Nucleus accumbens (tissue), 56 donors: ENCODE measurements around the gene RPS15.
"Not testable (repeated sequence)": the region's sequence is repeated elsewhere in the genome, so short reads cannot be mapped to it uniquely, and the experiment has no call there.

Experiments
- DNase-seq, 56 donors: peaks; one replicate each; lab custom pipeline; 2025; lab: John Stamatoyannopoulos, UW

RPS15 gene

GRCh38 chr19:1431759-1432506 is 6.3 kb upstream of the RPS15 start:
- no peak for DNase-seq

DNA sequence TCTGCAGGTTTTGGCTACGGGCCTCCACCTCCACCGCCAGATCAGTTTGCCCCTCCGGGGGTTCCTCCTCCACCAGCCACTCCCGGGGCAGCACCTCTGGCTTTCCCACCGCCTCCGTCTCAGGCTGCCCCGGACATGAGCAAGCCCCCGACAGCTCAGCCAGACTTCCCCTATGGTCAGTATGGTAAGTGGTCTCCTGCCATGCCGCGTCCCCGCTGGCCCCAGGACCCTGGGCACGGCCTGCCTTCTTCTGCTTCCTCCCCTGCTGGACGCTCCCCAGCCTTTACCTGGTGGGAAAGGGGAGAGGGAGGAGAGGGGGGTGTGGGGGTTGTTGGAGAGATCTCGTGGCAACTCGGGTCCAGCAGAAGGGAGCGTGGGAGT is 5.7 kb upstream of the RPS15 start:
- DNase-seq = no peak

- no peak for DNase-seq
Observed at GRCh38 chr19:1433119-1434039, 4.8 kb upstream of the RPS15 start.

- no peak for DNase-seq
Observed at GRCh38 chr19:1434040-1434366, 4.2 kb upstream of the RPS15 start.

DNA sequence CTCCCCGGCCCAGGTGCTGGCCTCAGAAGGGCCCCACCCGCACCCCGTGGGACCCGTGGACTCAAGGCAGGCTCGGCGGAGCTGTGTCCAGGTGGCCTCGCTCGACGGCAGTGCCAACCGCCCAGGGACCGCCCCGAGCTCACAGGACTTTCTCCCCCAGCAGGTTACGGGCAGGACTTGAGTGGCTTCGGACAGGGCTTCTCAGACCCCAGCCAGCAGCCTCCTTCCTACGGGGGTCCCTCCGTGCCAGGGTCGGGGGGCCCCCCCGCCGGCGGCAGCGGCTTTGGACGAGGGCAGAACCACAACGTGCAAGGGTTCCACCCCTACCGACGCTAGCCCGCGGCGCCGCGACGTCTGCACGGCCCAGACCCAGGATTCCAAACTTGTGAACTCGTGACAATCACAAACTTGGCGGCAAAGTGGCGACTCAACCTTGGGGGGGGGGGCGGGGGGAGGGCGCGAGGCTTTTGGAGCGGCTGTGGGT is 3.6 kb upstream of the RPS15 start:
- no peak for DNase-seq

DNA sequence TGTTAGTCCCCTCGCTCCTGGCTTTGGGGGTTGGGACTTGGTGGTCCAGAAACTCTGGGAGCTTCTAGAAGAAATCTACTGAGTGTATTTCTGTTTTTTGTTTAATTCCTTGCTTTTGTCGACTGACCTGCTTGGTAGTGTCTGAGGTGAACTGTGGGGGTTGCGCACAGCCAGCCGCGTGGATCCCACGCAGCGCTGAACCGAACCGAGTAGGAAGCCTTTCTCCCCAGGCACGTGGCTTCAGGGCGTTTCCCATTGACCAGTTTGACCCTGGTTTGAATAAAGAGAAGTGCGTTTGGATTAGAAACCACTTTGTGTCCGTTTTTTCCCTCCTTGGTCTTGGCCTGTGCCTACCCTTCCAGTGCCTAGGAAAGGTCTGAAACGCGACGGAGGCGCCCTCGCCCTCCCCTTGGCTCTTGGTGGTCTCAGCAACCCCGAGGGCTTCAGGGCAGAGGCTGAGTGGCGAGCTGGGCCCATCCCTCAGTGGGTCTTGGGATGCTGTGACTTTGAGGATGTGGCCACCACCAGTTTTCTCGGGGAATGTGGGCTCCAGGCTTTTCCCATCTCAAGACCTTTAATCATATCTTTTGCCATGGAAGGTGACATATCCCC is 2.7 kb upstream of the RPS15 start:
- DNase-seq = no peak

DNA sequence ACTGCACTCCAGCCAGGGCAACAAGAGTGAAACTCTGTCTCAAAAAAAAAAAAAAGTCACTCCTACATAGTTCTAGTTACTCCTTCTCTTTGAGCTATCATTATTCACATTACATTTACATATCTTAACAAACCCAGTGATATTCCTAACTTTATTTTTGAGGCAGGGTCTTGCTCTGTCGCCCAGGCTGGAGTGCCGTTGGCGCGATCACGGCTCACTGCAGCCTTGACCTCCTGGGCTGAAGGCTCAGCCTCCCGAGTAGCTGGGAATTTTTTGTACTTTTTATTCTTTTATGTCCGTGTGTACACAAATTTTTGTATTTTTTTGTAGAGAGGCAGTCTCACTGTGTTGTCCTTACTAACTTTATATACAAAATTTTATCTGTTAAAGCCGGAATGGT is 587 bp upstream of the RPS15 start:
- no peak for DNase-seq

DNA sequence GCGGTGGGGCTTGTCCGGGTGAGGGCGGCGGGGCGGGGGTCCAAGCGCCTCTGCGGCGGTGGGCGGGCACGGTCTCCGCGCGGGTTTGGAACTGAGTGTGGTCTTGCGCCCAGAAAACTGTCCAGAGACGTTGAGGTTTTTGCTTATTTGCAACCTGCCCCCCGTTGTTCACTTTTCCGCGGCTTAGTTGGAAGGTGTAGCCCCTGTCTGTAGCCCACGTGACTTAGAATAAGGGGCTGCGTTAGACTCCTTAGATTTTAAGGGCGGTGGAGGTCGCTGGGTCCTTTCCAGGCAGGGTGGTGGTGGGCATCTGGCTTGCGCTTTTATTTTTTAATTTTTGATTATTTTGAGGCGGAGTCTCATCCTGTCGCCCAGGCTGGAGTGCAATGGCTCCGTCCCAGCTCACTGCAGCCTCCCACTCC is 748 bp downstream of the RPS15 start:
- DNase-seq = no peak

GRCh38 chr19:1439525-1440417 is 1.6 kb downstream of the RPS15 start:
- not testable (repeated sequence) for DNase-seq

GRCh38 chr19:1440418-1440801 is 2.2 kb downstream of the RPS15 start:
- DNase-seq = no peak

GRCh38 chr19:1441022-1441426 is 2.8 kb downstream of the RPS15 start:
- no peak for DNase-seq

DNA sequence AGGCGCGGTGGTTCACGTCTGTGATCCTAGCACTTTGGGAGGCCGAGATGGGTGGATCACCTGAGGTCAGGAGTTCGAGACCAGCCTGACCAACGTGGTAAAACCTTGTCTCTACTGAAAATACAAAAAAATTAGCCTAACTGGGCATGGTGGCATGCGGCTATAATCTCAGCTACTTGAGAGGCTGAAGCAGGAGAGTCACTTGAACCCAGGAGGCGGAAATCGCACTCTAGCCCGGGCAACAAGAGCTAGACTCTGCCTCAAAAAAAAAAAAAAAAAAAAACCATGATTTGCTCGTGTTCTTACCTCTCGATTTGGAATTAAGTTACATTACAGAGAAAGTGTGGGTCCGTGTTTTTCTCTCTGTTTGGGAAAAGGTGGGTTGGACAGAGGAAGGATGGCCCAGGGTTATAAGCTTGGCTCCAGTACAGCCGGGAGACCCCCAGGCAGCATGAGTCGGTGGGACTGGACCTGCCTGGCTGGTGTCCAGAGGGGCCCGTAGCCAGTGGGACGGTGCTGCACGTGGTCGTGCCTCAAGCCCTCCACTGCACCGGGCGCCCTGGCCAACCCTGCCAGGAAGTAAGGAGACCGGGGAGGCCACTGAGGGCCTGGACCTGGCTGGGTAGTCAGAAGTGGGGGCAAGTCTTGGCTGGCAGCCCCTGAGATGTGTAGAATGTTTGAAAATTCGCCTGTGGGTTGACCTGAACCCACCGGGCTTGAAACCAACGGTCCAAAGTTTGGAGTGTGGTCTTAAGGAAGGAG is 3.7 kb downstream of the RPS15 start:
- no peak for DNase-seq

DNA sequence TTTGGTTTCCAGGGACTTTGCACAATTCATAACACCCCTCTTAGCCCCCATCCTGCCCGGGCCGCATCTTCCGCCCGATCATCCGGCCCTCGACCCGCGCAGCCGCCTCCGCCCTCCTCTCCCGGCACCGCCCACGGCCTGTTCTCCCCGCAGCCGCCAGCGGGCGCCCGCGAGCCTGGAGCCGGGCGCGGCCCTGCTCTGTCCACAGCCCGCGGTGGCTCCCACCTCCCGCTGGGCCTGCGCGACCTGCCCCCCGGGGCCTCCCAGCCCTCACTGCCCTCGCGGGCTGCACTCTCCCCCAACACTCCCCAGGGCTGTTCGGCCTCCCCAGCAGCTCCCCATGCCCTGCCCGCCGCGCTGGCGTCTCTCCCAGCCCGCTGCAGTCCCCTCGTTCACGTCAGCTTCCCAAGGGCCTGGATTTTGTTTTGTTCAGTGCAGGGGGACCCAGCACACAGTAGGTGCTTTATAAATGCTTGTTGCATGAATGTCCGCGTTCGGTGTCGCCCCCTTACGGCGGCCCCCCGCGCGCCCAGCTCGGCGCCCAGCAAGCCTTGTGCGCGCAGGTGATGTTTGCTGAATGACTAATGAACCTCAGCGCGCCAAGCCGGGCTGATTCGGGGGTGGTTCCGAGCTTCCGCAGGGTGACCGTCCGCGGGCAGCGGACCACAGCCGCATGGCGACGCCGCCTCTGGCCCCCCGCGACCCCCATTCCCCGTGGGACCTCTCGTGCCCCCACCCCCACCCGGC is 7.2 kb downstream of the RPS15 start:
- peak in 48 of 56 donors; percentile 17 to 83 (median 57) for DNase-seq

GRCh38 chr19:1445932-1446712 is 7.9 kb downstream of the RPS15 start:
- DNase-seq = peak in 39 of 56 donors; percentile 13 to 80 (median 49)

DNA sequence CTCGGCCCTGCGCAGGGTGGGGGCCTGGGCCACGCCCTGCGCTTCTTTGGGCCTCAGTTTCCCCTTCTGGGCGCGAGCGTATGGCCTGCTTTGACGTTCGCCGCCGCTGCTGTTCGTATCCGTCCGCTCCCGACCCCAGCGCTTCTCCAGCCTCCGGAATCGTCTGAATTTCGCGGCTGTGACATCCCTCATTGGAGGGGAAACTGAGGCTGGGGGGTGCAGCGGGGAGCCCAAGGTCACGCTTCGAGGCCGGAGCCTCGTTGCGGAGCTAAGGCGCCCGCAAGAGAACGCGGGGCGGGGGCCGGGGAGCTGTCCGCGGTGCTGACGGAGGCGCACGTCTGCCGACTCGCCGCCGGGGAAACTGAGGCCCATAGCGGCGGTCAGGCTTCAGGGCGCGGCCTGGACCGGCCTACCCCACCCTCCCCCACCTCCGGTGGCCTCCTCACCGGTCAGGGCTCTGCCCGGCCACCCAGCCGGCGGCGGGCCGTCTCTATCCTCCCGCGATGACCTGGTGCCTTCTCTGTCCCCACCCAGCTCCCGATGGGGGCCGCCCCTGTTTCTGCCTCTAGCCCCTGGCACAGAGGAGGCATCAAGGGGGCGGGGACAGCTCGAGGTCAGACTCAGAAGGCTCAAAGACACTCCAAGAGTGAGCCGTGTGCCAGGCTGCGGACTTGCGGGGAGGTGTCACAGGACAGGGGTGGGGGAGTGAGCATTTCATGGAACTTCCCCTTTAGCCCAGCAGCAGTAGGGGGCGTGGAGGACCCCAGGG is 8.7 kb downstream of the RPS15 start:
- DNase-seq = peak in 12 of 56 donors; percentile 8 to 51 (median 28)

DNA sequence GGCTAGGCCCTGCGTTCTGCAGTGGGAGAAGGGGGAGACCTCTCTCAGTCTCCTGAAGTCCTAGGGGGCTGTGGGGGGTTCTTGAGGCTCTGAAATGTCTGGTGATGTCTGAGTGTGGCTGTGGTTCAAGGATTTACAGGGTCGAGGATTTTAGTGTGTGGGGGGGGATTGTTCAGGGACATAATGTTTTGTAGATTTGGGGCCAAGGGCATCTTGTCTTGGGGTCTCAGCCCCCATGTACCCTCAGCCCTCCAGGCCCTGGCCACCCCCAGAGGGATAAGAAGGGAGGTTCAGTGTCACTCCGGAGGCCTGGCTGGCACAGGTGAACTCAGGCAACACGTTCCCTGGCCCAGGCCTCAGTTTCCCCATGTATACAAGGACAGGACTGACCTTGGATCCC is 9.3 kb downstream of the RPS15 start:
- DNase-seq = no peak

GRCh38 chr19:1447944-1448343 is 9.7 kb downstream of the RPS15 start:
- DNase-seq = no peak
